ENCODE measurements around the gene ELP6.

Gene ELP6

GRCh38 chr3:47536221-47536891, 22.8 kb upstream of the ELP6 start:
- Histone ChIP-seq H3K4me1 (peaks cover 0 to 5% (median 0%) of the 10 kb centered on the region in 10 experiments; a peak in 6 of 20 replicates), H3K27ac (no peak overlapping the region), H3K36me3 (no peaks in the 10 kb centered on the region), H4K20me1 (no peaks in the 10 kb centered on the region), H3K9ac (0 out of 22 replicates have a peak overlapping the region, but pooled peaks of 1 of the 11 experiments have one; percentile 15), H3K27me3 (no peaks in the 10 kb centered on the region), H3K4me2 (peak overlapping the region in 5 of 11 experiments; percentile 23 to 36 (median 25); a peak in 4 of 22 replicates), H3K4me3 (no peak overlapping the region), H3K9me3 (replicated peaks in 1 of 11) (no peaks in the 10 kb centered on the region)
- no peak for TF ChIP-seq Cebpa-rat (IDR thresholded peaks at IDR 0.05)

DNA sequence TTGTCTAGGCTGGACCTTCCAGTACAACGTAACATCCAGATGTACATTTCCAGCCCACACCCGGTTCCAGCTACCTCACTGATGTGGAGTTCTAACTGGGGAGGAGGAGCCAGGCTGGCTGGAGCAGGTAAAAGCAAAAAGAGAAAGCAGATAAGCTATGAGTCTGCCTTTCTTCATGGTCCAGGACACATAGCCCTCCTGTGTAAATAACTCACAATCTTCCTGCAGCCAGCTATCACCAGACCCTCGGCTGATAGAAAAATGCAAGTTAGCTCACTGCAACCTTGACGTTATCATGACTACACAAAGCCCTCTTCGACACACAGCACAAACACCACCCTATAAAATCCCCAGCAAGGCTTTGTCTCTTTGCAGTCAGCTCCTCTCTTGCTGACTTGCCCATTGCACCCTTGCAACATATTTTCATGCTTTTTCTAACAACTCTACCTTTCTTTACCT, 20.5 kb upstream of the ELP6 start:
- no peaks in the 10 kb centered on the region for H4K20me1 ChIP-seq
- no peaks in the 10 kb centered on the region for H3K36me3 ChIP-seq
- no peak overlapping the region for H3K4me3 ChIP-seq
- H3K9ac ChIP-seq = no peak overlapping the region
- peaks cover 0 to 7% (median under 1%) of the 10 kb centered on the region in 11 experiments; a peak in 4 of 22 replicates for H3K9me3 ChIP-seq (replicated peaks in 1 of 11)
- TF ChIP-seq Cebpa-rat (IDR thresholded peaks at IDR 0.05) = no peak
- H3K4me2 ChIP-seq = no peak overlapping the region
- H3K27ac ChIP-seq = no peak overlapping the region
- H3K27me3 ChIP-seq = no peaks in the 10 kb centered on the region
- peaks cover 0 to 5% (median 0%) of the 10 kb centered on the region in 10 experiments; a peak in 6 of 20 replicates for H3K4me1 ChIP-seq

GRCh38 chr3:47533481-47533880, 20.0 kb upstream of the ELP6 start:
- Histone ChIP-seq H3K9me3 (replicated peaks in 1 of 11) (peaks cover 0 to 13% (median 5%) of the 10 kb centered on the region in 11 experiments; a peak in 6 of 22 replicates), H3K27ac (no peak overlapping the region), H3K27me3 (no peaks in the 10 kb centered on the region), H4K20me1 (no peaks in the 10 kb centered on the region), H3K4me3 (no peak overlapping the region), H3K36me3 (no peaks in the 10 kb centered on the region), H3K9ac (no peak overlapping the region), H3K4me1 (peaks cover 0 to 5% (median 0%) of the 10 kb centered on the region in 10 experiments; a peak in 6 of 20 replicates), H3K4me2 (no peak overlapping the region)
- TF ChIP-seq Cebpa-rat (IDR thresholded peaks at IDR 0.05) = no peak

- Histone ChIP-seq H4K20me1 (no peaks in the 10 kb centered on the region), H3K9ac (no peak overlapping the region), H3K36me3 (no peaks in the 10 kb centered on the region), H3K4me1 (peaks cover 5 to 21% (median 10%) of the 10 kb centered on the region in 10 experiments; a peak in 19 of 20 replicates), H3K27me3 (no peaks in the 10 kb centered on the region), H3K27ac (no peak overlapping the region), H3K4me3 (no peak overlapping the region), H3K4me2 (no peak overlapping the region), H3K9me3 (replicated peaks in 1 of 11) (peaks cover 0 to 25% (median 14%) of the 10 kb centered on the region in 11 experiments; a peak in 13 of 22 replicates)
- TF ChIP-seq Cebpa-rat (IDR thresholded peaks at IDR 0.05) = no peak
Measured at GRCh38 chr3:47527952-47528725, 14.6 kb upstream of the ELP6 start.

GRCh38 chr3:47525617-47526016, 12.1 kb upstream of the ELP6 start:
- H3K9me3 ChIP-seq (replicated peaks in 1 of 11) = peaks cover 0 to 25% (median 14%) of the 10 kb centered on the region in 11 experiments; a peak in 13 of 22 replicates
- H4K20me1 ChIP-seq = no peaks in the 10 kb centered on the region
- H3K36me3 ChIP-seq = no peaks in the 10 kb centered on the region
- H3K4me1 ChIP-seq = peaks cover 15 to 35% (median 23%) of the 10 kb centered on the region in 10 experiments
- H3K27me3 ChIP-seq = no peaks in the 10 kb centered on the region
- no peak for TF ChIP-seq Cebpa-rat (IDR thresholded peaks at IDR 0.05)
- H3K4me2 ChIP-seq = peak overlapping the region in 7 of 11 experiments; percentile 1 to 56 (median 23); a peak in 10 of 22 replicates
- H3K9ac ChIP-seq = no peak overlapping the region
- no peak overlapping the region for H3K4me3 ChIP-seq
- no peak overlapping the region for H3K27ac ChIP-seq

GRCh38 chr3:47523310-47524073, 10.0 kb upstream of the ELP6 start:
- Histone ChIP-seq H3K4me3 (no peak overlapping the region), H3K9me3 (replicated peaks in 1 of 11) (peaks cover 0 to 14% (median 11%) of the 10 kb centered on the region in 11 experiments; a peak in 13 of 22 replicates), H3K27ac (peak overlapping the region in 5 of 11 experiments; percentile 62 to 76 (median 67); a peak in 3 of 22 replicates), H3K4me1 (peaks cover 15 to 35% (median 23%) of the 10 kb centered on the region in 10 experiments), H3K4me2 (peak overlapping the region in 9 of 11 experiments; percentile 8 to 78 (median 64); a peak in 15 of 22 replicates), H4K20me1 (no peaks in the 10 kb centered on the region), H3K9ac (no peak overlapping the region), H3K27me3 (no peaks in the 10 kb centered on the region), H3K36me3 (no peaks in the 10 kb centered on the region)
- TF ChIP-seq Cebpa-rat (IDR thresholded peaks at IDR 0.05) = no peak

DNA sequence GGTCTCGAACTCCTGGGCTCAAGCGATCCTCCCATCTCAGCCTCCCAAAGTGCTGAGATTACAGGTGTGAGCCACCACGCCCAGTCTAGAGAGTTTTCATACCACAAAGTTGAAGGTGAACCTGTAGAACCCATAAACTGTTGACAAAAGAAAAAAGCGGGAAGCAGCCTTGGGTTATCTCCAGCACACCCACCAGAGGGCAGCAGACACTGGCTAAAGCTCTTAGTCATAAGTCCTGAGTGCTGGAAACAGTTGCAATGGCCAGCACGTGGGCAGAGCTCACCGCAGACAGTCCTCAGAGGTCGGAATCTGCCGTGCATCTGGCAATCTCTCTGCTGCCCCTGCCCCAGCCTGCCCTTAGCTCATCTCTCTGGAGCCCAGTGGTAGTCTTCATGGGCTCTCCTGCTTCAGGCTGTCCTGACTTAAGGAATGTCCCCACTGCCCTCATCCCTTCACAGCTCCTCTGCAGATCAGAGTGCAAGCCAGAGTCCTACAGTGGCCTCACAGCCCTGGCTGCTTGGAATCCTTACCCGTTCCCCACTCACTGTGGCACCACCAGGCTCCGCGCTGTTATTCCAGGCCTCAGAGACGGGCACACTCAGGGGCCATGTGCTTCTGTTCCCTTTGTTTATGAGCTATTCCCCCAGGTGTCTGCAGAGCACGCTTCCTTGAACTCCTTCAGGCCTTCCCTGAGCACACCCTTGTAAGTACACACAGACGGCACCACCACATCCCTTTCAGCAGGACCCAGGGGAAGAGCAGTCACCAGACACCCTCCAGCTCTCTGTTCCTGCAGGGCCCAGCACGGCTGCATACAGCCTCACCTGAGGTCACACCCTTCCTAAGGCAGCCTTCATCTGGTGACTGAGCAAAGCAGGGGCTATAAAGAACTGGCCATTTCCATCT, 8.8 kb upstream of the ELP6 start:
- peak overlapping the region in 8 of 11 experiments; percentile 37 to 71 (median 64); a peak in 16 of 22 replicates for H3K9ac ChIP-seq
- no peak for TF ChIP-seq Cebpa-rat (IDR thresholded peaks at IDR 0.05)
- H3K9me3 ChIP-seq (replicated peaks in 1 of 11) = peaks cover 0 to 2% (median under 1%) of the 10 kb centered on the region in 11 experiments; a peak in 8 of 22 replicates
- H3K27ac ChIP-seq = peak overlapping the region in 9 of 11 experiments; percentile 38 to 76 (median 68); a peak in 16 of 22 replicates
- H3K27me3 ChIP-seq = no peaks in the 10 kb centered on the region
- no peaks in the 10 kb centered on the region for H4K20me1 ChIP-seq
- peaks cover 15 to 35% (median 23%) of the 10 kb centered on the region in 10 experiments for H3K4me1 ChIP-seq
- H3K4me3 ChIP-seq = no peak overlapping the region
- peak overlapping the region; percentile 50 to 78 (median 64) for H3K4me2 ChIP-seq
- no peaks in the 10 kb centered on the region for H3K36me3 ChIP-seq

DNA sequence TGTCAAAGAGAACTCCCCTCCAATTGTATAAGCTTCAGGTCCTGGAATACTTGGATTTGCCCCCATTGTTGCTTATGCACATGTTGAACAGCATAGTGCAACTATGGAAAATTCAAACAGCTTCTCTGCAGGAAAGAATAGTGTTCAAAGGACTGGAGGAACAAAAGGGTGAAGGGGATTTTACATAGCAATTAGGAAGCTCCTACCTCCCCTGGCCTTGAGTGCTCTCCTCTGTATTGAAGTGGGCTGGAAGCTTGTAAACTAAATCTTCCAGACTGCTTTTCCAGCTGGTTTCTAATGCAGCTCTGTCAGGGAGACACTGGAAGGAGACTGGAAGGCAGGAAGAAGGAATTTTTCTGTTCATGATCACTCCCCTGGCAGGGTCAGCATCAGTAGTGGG, 7.2 kb upstream of the ELP6 start:
- no peaks in the 10 kb centered on the region for H4K20me1 ChIP-seq
- no peaks in the 10 kb centered on the region for H3K36me3 ChIP-seq
- H3K4me2 ChIP-seq = no peak overlapping the region
- H3K9me3 ChIP-seq (replicated peaks in 1 of 11) = no peaks in the 10 kb centered on the region
- H3K27ac ChIP-seq = no peak overlapping the region
- no peak overlapping the region for H3K9ac ChIP-seq
- H3K27me3 ChIP-seq = no peaks in the 10 kb centered on the region
- TF ChIP-seq Cebpa-rat (IDR thresholded peaks at IDR 0.05) = no peak
- peaks cover 15 to 33% (median 21%) of the 10 kb centered on the region in 10 experiments for H3K4me1 ChIP-seq
- no peak overlapping the region for H3K4me3 ChIP-seq
